Measurements from ENCODE around the gene ARHGAP33. TPM values are rescaled to one million over a fixed set of nuclear protein-coding genes. Genes with fewer than 3 reads are reported as not detected.

ARHGAP33 gene, protein sequence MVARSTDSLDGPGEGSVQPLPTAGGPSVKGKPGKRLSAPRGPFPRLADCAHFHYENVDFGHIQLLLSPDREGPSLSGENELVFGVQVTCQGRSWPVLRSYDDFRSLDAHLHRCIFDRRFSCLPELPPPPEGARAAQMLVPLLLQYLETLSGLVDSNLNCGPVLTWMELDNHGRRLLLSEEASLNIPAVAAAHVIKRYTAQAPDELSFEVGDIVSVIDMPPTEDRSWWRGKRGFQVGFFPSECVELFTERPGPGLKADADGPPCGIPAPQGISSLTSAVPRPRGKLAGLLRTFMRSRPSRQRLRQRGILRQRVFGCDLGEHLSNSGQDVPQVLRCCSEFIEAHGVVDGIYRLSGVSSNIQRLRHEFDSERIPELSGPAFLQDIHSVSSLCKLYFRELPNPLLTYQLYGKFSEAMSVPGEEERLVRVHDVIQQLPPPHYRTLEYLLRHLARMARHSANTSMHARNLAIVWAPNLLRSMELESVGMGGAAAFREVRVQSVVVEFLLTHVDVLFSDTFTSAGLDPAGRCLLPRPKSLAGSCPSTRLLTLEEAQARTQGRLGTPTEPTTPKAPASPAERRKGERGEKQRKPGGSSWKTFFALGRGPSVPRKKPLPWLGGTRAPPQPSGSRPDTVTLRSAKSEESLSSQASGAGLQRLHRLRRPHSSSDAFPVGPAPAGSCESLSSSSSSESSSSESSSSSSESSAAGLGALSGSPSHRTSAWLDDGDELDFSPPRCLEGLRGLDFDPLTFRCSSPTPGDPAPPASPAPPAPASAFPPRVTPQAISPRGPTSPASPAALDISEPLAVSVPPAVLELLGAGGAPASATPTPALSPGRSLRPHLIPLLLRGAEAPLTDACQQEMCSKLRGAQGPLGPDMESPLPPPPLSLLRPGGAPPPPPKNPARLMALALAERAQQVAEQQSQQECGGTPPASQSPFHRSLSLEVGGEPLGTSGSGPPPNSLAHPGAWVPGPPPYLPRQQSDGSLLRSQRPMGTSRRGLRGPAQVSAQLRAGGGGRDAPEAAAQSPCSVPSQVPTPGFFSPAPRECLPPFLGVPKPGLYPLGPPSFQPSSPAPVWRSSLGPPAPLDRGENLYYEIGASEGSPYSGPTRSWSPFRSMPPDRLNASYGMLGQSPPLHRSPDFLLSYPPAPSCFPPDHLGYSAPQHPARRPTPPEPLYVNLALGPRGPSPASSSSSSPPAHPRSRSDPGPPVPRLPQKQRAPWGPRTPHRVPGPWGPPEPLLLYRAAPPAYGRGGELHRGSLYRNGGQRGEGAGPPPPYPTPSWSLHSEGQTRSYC
- total RNA-seq, result 18.4 and 32.8 TPM in 2 replicates
- polyA plus RNA-seq, result 11.0 and 11.7 TPM in 2 replicates
- 4.6 and 5.0 TPM in 2 replicates for polyA plus RNA-seq (2011; cell fraction: cytosol; rRNA removed)
- polyA plus RNA-seq (2011; cell fraction: nucleus; rRNA removed), result 97.2 and 130 TPM in 2 replicates
- 6.2 and 11.8 TPM in 2 replicates for polyA plus RNA-seq (2012)
- 3.0 and 5.6 TPM in 2 replicates for polyA minus RNA-seq
- 3.0 TPM for polyA minus RNA-seq (2011; cell fraction: cytosol; rRNA and poly(A)+ RNA removed)
- polyA minus RNA-seq (2011; cell fraction: nucleus; rRNA and poly(A)+ RNA removed), result 27.2 and 34.6 TPM in 2 replicates
- percentile 45 among the genes with signal in this experiment for Bru-seq, nascent RNA
- BruChase-seq, experiment 1, labeled RNA remaining after a 6-hour chase, result percentile 62 among the genes with signal in this experiment
- percentile 54 among the genes with signal in this experiment for BruChase-seq, experiment 2, labeled RNA remaining after a 2-hour chase
- long read RNA-seq, partial matches to known transcripts, result 6 of 8 reads
- long read RNA-seq, other reads (novel, unspliced or antisense), result 2 of 8 reads

DNA sequence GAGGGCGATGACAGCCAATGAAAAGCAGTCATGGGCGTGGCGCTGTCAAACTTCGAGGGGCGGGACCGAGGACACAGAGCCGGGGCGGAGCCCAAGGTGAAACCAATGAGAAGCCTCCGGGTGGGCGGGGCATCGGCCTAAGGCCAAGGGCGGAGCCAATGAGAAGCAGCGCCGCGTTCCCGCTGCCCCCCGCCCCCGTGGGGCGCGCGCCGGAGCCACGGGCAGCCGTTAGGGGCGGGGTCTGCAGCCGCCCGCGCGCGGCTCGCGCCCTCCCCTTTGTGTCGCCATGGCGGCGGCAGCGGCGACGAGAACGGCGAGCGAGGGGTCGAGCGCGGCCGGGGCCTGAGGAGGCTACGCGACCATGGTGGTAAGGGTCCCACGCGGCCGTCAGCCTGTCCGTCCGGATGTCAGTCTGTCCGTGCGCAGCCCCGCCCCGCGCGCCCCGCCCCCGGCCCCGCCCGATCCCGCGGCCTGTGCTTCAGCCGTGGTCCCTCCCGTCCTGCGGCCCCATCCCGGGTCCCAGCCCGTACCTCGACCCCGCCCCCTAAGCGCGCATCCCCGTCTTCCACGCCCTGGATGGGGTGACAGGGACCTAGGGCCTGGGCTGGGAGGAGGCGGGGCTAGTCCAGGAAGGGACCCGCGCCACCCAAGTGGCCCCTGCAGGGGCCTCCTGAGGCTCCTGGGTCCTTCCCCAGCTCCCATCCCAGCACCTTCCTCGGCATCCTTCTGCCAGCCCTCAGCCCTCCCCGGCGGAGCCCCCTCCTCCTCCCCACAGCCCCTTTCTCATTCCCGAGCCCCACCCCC is at the start of gene ARHGAP33:
ARHGAP33 (plus strand) TSS at position 267 of the 804 bp plus-strand sequence; CDS start at position 362, 95 bp downstream.
- ChIA-PET CTCF (interaction anchor here (0.6 kb wide), 1 partner anchor 18 kb away, joined by 3 read pairs; no protein-coding TSS in a partner anchor), POLR2A (no interaction called here)
- H3K36me3 ChIP-seq (ENCODE audit: control insufficient read depth in 2 of 2, extremely low read depth in 1 of 2, insufficient read depth in 2 of 2, low read length in 2 of 2), result peaks cover 0 to 2% of the 10 kb centered on the region in 2 experiments
- BruUV-seq (replicated peaks), result no TSS peak
- H4K20me1 ChIP-seq (replicated peaks; ENCODE audit: control insufficient read depth, extremely low read depth, insufficient read depth, low read length), result no peaks in the 10 kb centered on the region
- H3K9me3 ChIP-seq (replicated peaks; ENCODE audit: control insufficient read depth, insufficient read depth, low read length), result no peaks in the 10 kb centered on the region
- intact Hi-C loops (cut with micrococcal nuclease) (loop anchor here (1.0 kb wide), 2 partner anchors 17 to 156 kb away; partner anchors contain the start of gene PROSER3), dilution Hi-C loops (cut with MboI; ENCODE audit: extremely low pct_ligation_motif_present, low sequenced_read_pairs) (no loop called here)
- peak within 1 kb of the TSS; percentile 12 for H3K9ac ChIP-seq (replicated peaks; ENCODE audit: extremely low read depth, insufficient read depth, low read length)
- H3K4me2 ChIP-seq (ENCODE audit: insufficient read depth, low read length), result peak within 1 kb of the TSS; percentile 72
- TF ChIP-seq POLR2A (IDR thresholded peaks at IDR 0.05; ENCODE audit: low read depth, low read length) (no peak), GATA2 (IDR thresholded peaks at IDR 0.05; ENCODE audit: insufficient read depth, insufficient read length, low read depth, low read length) (no peak), POLR2AphosphoS5 (IDR thresholded peaks at IDR 0.05; ENCODE audit: insufficient read depth, low read depth, low read length) (peak; percentile 64)
- H3K4me3 ChIP-seq (replicated peaks in 1 of 3; ENCODE audit: insufficient read depth in 1 of 3, low read depth in 1 of 3, low read length in 3 of 3), result peak within 1 kb of the TSS; percentile 46 to 63 (median 57)
- peak within 1 kb of the TSS; percentile 80 for H2AFZ ChIP-seq (ENCODE audit: low read depth, low read length)
- no peaks in the 10 kb centered on the region for H3K79me2 ChIP-seq (ENCODE audit: control insufficient read depth, insufficient read depth, low read length)
- no peaks in the 10 kb centered on the region for H3K27me3 ChIP-seq (ENCODE audit: control insufficient read depth in 2 of 2, insufficient read depth in 2 of 2, low read length in 2 of 2)
- H3K4me1 ChIP-seq (ENCODE audit: control insufficient read depth, extremely low read depth, insufficient read depth, low read length), result peaks cover 4% of the 10 kb centered on the region
- H3K9me1 ChIP-seq (replicated peaks; ENCODE audit: control insufficient read depth, extremely low read depth, insufficient read depth, low read length), result no peaks in the 10 kb centered on the region
- FAIRE-seq (peak; percentile 98), DNase-seq (ENCODE audit: low read depth, low spot score) (peak; percentile 97)
- H3K27ac ChIP-seq (ENCODE audit: insufficient read depth, low read depth, low read length), result no peak within 1 kb of the TSS

Data from endothelial cell of umbilical vein (primary cell).